ENCODE measurements around the gene POLR2A. TPM values are rescaled to one million over a fixed set of nuclear protein-coding genes. Genes with fewer than 3 reads are reported as not detected.

The POLR2A gene
- total and polyA plus RNA-seq, 2 of the 13 experiments (the other 11 are each of a cell fraction or from before 2014, with no cell fraction given) = 17.8 to 18.3 TPM

DNA sequence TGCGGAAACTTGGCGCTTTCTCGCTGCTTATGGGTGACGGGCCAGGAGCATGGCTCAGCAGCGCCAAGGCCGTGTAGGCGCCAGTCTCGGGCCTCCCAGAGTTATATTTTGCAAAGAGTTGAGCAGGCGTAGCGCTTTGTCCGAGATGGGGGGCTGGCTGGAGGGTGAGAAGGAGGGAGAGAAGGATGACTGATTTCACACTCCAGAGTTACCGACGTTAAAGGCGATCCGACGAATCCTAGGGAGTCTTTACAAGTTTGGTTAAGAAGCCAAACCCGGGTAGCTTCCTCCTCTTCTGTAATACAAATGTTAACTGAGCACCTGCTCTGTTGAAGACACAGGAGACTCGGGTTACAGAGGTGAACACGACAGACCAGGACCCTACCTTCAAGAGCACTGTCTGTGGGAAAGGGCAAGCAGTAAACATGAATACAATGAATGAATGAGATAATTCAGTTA is 782 bp downstream of the POLR2A start (continued):
- TF ChIP-seq, protein P1, sequence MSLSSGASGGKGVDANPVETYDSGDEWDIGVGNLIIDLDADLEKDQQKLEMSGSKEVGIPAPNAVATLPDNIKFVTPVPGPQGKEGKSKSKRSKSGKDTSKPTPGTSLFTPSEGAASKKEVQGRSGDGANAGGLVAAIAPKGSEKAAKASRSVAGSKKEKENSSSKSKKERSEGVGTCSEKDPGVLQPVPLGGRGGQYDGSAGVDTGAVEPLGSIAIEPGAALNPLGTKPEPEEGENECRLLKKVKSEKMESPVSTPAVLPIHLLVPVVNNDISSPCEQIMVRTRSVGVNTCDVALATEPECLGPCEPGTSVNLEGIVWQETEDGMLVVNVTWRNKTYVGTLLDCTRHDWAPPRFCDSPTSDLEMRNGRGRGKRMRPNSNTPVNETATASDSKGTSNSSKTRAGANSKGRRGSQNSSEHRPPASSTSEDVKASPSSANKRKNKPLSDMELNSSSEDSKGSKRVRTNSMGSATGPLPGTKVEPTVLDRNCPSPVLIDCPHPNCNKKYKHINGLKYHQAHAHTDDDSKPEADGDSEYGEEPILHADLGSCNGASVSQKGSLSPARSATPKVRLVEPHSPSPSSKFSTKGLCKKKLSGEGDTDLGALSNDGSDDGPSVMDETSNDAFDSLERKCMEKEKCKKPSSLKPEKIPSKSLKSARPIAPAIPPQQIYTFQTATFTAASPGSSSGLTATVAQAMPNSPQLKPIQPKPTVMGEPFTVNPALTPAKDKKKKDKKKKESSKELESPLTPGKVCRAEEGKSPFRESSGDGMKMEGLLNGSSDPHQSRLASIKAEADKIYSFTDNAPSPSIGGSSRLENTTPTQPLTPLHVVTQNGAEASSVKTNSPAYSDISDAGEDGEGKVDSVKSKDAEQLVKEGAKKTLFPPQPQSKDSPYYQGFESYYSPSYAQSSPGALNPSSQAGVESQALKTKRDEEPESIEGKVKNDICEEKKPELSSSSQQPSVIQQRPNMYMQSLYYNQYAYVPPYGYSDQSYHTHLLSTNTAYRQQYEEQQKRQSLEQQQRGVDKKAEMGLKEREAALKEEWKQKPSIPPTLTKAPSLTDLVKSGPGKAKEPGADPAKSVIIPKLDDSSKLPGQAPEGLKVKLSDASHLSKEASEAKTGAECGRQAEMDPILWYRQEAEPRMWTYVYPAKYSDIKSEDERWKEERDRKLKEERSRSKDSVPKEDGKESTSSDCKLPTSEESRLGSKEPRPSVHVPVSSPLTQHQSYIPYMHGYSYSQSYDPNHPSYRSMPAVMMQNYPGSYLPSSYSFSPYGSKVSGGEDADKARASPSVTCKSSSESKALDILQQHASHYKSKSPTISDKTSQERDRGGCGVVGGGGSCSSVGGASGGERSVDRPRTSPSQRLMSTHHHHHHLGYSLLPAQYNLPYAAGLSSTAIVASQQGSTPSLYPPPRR (CRISPR knock-in tag; IDR thresholded peaks at IDR 0.05; ENCODE audit: borderline replicate concordance) = 0 out of 2 replicates have a peak, but pooled peaks have one; percentile 7
- TF ChIP-seq ZNF556 (CRISPR knock-in tag; IDR thresholded peaks at IDR 0.05; ENCODE audit: borderline replicate concordance) (peak; percentile 26; the same call in 1 of the 2 replicates), HOXA9 (CRISPR knock-in tag; IDR thresholded peaks at IDR 0.05; ENCODE audit: borderline replicate concordance) (no peak), HOXA7 (CRISPR knock-in tag; IDR thresholded peaks at IDR 0.05) (no peak), ZNF451 (CRISPR knock-in tag; IDR thresholded peaks at IDR 0.05) (no peak), ZNF354B (CRISPR knock-in tag; IDR thresholded peaks at IDR 0.05) (0 out of 2 replicates have a peak, but pooled peaks have one; percentile 43), ZNF788 (CRISPR knock-in tag; IDR thresholded peaks at IDR 0.05; ENCODE audit: borderline replicate concordance) (0 out of 2 replicates have a peak, but pooled peaks have one; percentile 2), ZMYM3 (CRISPR knock-in tag; IDR thresholded peaks at IDR 0.05) (no peak), ZNF768 (CRISPR knock-in tag; IDR thresholded peaks at IDR 0.05) (no peak), ZNF329 (CRISPR knock-in tag; IDR thresholded peaks at IDR 0.05; ENCODE audit: low read depth) (0 out of 2 replicates have a peak, but pooled peaks have one; percentile 42)
- TF ChIP-seq, protein P2, sequence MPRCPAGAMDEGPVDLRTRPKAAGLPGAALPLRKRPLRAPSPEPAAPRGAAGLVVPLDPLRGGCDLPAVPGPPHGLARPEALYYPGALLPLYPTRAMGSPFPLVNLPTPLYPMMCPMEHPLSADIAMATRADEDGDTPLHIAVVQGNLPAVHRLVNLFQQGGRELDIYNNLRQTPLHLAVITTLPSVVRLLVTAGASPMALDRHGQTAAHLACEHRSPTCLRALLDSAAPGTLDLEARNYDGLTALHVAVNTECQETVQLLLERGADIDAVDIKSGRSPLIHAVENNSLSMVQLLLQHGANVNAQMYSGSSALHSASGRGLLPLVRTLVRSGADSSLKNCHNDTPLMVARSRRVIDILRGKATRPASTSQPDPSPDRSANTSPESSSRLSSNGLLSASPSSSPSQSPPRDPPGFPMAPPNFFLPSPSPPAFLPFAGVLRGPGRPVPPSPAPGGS (CRISPR knock-in tag; IDR thresholded peaks at IDR 0.05) = peak; percentile 57; the same call in 1 of the 2 replicates
- TF ChIP-seq, protein P3, sequence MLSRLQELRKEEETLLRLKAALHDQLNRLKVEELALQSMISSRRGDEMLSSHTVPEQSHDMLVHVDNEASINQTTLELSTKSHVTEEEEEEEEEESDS (CRISPR knock-in tag; IDR thresholded peaks at IDR 0.05; ENCODE audit: borderline replicate concordance) = 0 out of 2 replicates have a peak, but pooled peaks have one; percentile 56
- TF ChIP-seq, protein P4, sequence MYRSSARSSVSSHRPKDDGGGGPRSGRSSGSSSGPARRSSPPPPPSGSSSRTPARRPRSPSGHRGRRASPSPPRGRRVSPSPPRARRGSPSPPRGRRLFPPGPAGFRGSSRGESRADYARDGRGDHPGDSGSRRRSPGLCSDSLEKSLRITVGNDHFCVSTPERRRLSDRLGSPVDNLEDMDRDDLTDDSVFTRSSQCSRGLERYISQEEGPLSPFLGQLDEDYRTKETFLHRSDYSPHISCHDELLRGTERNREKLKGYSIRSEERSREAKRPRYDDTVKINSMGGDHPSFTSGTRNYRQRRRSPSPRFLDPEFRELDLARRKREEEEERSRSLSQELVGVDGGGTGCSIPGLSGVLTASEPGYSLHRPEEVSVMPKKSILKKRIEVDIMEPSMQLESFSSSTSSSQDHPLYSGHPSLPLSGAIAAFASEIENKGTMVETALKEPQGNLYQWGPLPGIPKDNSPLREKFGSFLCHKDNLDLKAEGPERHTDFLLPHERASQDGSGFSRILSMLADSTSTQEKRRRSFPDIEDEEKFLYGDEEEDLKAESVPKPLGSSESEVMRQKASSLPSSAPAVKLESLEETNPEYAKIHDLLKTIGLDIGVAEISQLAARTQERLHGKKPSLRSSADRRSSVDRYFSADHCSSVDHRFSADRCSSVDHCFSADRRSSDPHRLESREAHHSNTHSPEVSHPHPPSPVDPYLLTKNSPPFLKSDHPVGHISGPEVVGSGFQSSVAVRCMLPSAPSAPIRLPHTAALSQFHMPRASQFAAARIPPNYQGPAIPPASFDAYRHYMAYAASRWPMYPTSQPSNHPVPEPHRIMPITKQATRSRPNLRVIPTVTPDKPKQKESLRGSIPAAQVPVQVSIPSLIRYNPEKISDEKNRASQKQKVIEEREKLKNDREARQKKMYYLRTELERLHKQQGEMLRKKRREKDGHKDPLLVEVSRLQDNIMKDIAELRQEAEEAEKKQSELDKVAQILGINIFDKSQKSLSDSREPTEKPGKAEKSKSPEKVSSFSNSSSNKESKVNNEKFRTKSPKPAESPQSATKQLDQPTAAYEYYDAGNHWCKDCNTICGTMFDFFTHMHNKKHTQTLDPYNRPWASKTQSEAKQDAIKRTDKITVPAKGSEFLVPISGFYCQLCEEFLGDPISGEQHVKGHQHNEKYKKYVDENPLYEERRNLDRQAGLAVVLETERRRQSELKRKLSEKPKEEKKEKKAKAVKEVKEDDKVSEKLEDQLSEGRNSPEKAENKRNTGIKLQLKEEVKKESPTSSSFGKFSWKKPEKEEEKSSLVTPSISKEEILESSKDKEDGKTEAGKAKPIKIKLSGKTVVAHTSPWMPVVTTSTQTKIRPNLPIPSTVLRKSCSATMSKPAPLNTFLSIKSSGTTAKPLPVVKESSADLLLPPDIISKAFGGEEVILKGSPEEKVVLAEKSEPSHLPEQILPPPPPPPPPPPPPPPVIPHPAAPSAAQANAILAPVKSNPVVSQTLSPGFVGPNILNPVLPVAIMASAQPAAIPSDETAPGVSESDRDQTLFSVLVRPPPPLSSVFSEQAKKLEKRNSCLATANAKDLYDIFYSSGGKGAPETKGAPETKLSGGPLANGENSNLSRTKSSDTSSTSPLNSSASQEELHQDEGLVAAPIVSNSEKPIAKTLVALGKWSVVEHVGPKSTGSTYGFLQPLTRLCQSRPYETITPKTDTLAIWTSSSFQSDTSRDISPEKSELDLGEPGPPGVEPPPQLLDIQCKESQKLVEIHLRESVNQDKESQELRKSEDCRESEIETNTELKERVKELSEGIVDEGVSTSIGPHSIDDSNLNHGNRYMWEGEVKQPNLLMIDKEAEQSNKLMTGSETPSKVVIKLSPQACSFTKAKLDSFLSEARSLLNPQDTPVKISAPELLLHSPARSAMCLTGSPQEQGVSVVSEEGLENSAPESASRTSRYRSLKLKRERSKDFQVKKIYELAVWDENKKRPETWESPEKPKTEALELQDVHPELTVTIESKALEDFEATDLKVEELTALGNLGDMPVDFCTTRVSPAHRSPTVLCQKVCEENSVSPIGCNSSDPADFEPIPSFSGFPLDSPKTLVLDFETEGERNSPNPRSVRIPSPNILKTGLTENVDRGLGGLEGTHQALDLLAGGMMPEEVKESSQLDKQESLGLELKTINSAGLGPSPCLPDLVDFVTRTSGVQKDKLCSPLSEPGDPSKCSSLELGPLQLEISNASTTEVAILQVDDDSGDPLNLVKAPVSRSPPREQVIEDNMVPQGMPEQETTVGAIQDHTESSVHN (CRISPR knock-in tag; IDR thresholded peaks at IDR 0.05) = peak; percentile 61; the same call in 1 of the 2 replicates

All from HepG2 (cell line).